Stimulated activated CD8-positive, alpha-beta memory T cell treated with anti-CD3 and anti-CD28 coated beads, Interleukin-15, amount 100 ng/mL, for 1 hour (primary cell): ENCODE measurements around the gene KIF17.
"Not testable (repeated sequence)": the region's sequence is repeated elsewhere in the genome, so short reads cannot be mapped to it uniquely, and the experiment has no call there.

Experiments used
- DNase-seq: peaks from one replicate; pipeline ENCODE4 v3.0.0-alpha.2; 2020; ENCODE audit warnings: low read depth

The KIF17 gene

DNA sequence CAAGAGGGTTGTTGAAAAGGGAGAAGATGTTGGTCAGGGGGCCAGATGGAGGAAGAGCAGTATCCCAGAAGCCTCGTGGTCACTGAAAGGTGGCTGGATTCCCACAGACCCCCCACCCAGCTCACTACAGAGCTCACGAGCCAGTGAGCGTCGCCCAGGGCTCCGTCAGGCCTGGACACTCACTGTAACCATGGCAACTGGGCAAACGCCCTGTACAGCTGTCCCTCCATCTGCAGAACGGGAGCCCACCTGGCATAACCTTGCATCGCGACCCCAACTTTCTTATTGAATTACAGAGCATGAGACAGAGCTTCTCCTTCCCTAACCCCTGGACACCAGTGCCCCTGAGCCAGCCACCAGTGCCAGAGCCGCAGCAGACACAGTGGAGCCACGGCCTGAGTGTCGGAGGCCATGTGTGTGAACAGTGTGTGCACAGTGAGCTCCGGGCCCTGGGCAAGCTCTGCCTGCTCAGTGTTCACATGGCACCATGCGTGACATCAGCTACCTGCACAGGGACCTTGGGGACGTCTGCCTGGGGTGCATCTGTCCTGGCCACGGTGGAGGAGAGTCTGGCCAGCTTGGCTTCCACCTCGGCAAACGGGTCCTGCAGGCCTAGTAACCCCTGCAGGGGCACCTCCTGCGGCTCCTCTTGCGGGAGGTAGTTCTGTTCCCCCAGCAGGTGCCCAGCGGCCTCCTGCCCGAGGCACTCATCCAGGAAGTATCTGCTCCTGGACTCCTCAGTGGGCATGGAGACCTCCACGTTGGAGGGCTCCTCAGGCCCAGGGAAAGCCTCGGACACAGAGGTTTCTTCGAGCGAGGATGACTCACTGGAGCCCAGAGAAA, 30.7 kb downstream of the KIF17 start:
- DNase-seq = no peak

DNA sequence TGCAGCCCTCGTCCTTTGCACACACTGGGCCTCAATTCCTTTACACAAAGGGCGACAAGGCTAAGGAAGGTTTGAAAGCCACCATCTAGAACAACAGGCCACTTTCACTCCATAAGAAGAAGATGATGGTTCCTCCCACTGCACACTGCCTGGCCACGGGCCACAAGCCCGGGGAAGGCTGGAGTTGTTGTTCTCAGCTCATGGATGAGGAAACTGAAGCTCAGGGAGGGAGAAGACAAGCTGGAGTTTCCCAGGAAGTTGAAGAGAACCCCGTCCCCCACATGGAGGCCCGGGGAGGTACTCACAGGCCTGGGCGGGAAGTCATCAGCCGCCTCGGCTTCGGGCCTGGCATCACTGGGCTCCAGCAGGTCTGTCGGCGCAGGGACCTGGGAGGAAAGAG, 32.1 kb downstream of the KIF17 start:
- DNase-seq = no peak

DNA sequence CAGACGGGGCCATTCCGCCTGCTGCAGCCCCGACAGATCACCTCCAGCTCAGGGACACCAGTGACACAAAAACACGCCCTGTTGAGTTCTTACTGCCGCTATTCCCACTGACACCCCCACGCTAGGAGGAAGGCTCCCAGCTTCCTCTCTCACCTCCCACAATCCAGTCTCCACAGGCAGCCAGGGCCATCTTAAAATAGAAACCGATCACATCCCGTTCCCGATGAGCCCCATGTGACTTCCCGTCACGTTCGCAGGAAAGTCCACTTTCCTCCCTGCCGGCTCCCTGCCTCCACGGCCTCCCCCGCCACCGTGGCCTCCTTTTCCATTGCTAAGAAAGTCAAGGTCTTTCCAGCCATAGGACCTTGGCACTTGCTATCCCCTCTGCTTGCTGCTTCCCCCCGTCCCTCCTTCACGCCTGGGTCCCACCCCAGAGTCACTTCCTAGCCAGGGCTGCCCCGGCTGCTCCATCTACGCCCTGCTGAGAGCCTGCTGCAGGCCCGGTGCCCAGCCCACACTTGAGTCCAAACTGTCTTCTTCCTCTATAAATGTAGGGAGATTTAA, 32.6 kb downstream of the KIF17 start:
- no peak for DNase-seq

DNA sequence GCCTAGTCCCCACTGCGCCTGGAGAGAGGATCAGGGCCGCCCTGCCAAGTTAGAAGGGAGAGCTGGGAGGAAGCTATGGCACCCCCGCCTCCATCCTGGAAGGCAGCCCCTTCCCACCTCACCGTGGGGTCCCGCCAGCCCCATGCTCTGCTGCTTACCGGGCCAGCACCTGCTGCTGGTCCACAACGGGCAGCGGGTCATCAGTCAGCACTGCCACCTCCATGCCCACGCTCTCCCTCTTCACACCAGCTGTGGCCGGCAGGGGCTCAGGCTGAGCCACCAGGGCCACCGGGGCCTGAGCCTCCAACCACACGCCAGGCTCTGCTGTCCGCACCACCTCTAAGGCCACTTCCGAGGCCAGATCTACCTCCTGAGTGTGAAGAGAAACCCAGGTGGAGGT, 33.2 kb downstream of the KIF17 start:
- DNase-seq = no peak

DNA sequence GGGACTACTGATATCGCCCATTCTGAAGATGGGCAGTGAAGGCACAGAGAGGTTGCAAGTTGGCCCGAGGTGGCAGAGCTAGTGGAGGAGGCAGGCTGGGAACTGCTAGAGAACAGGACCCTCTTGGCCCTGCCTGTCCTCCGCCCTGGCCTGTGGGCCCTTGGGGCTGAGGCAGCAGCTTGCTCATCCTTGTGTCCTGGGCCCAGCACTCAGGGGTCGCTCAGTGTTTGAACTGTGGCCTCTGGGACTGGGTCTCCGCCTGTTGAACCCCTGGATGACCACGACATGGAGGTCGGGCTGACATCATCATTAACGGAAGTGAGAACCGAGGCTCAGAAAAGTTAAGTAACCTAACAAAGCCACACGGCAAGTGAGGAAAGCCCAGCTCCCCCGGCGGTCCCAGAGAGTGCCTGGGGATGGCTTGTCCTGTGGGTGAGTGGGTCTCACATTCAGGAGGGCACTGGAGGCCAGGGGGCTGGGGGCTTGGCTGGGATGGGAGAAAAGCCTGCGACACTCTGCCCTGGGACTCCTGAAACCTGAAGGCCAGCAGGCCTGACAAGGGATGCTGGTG, 33.7 kb downstream of the KIF17 start:
- DNase-seq = no peak

DNA sequence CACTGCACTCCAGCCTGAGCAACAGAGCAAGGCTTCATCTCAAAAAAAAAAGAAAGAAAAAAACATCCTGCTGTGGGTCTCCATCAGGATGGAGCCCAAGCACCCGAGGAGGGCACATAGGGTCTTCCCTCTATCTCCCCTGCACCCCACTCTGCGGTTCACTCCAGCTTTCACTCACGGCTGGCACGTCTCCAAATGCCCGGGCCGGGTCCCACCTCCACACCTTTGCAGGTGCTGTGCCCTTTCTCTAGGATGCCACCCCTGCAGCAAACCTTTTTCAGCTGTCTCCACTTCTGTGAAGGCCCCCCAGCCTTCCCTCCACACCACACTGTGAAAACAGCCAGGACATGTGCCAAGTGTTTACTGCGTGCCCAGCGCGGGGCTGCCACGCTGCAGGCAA, 34.2 kb downstream of the KIF17 start:
- DNase-seq = no peak

DNA sequence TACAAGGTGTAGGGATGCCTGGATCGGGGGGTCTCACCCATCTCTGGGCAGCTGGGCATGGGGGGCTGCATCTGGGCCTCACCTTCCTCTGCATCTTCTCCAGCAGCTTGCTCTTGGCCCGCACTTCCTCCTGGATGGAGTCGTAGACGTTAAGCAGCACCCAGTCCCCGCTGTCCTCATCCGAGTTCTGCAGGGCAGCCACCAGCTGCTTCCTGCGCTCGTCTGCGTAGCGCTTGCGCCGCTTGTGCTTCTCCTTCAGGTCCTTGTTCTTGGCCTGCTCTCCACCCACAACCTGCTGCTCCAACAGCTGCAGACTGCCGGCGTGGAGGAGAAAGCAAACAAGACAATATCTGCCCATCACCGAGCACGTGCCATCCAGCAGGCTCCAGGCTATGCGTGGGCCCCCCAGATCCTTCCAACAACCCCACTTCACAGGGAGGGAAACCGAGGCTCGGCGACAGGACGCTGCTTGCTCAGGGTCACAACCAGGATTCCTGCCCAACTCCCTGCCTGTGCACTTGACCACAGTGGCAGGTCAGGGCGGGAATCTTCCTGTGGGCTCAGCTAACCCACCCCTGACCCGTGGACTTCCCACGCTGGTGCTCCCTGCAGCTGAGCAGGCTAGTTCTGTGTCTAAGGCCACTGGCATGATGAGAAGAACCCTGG, 35.1 kb downstream of the KIF17 start:
- DNase-seq = no peak

DNA sequence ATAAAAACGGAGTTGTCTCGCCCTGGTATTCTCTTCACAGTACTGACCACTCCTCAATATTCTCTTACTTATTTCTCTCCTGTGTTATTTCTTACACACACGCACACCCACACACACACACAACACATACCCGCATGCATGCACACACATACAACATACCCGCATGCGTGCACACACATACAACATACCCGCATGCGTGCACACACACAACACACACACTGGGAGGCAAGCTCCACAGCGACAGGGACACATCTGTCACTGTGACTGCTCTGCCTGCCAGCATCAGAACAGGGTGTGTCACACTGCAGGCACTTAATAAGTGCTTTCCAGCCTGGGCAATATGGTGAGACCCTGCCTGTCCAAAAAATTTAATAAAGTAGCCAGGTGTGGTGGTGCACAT, 35.8 kb downstream of the KIF17 start:
- no peak for DNase-seq

DNA sequence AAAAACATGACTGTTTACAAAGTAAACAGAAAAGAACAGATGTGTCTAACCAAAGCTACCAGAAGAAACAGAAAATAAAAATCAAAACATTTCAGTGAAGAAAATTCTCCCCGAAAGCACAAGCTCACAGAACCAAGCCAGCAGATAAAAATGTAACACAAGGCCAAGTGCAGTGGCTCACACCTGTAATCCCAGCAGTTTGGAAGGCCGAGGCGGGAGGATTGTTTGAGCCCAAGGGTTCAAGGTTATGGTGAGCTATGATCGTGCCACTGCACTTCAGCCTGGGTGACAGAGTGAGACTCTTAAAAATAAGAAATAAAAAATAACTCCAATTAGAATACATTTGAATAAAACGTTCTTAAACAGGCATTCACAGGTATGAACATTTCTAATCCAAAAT, 37.5 kb downstream of the KIF17 start:
- DNase-seq = no peak

DNA sequence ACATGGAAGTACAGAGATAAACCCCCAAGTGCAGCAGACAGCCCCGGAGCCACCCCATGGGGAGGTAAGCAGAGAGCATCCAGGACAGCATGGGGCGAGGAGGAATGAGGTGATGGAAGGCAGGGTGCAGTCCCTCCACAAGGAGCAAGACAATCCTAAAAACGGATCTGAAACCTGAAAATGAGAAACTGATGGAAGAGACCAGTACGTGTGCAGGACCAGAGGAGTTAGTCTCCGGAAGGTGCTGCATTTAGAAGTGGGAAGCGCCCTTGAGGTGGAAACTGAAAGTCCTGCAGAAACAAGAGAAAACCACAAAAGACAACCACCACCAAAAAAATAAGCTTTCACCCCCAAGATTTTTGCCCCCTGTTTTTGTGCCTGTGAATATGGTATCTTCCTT, 39.2 kb downstream of the KIF17 start:
- DNase-seq = no peak

DNA sequence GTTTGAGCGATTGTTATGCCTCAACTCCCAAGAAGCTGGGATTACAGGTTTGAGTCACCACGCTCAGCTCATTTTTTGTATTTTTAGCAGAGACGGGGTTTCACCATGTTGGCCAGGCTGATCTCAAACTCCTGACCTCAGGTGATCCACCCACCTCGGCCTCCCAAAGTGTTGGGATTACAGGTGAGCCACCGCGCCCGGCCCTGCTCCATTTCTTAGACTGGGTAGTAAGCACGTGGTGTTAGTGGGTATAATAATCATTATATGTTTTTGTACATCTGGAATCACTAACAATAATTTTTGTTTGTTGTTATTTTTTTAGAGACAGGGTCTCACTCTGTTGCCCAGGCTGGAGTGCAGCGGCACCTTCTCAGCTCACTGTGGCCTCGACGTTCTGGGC, 44.2 kb downstream of the KIF17 start:
- not testable (repeated sequence) for DNase-seq

DNA sequence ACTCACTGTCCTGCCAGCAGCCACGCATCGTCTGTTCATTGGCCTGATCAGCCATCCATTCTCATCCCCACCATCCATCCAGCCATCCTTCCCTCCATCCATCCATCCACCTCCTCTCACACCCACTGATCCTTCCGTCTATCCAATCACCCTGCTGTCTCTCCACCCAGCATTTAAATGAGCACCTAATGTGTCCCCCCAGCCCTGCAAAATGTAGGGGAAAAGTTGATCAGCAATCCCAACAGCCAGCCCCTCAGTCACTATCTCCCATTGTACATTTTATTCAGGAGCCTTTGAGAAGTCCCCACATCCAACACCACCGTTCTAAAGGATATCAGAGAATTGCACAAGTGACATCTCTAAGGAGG, 45.6 kb downstream of the KIF17 start:
- no peak for DNase-seq

DNA sequence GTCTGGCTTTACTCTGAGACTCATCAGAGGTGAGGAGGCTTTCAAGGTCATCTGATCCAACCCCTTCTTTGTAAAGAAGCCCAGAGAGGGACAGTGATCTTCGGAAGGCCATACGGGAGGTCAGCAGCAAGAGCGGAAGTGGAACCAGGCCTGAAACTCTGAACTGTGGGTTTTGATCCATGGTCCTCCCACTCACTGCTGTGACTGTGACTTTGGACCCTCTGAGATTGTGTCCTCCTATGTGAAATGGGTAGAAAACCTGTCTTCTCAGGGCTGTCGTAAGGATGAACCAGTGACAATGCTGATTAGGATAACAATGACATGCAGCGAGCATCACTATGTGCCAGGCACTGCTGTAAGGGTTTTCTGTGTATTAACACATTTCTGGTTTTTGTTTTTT, 46.9 kb downstream of the KIF17 start:
- DNase-seq = no peak

DNA sequence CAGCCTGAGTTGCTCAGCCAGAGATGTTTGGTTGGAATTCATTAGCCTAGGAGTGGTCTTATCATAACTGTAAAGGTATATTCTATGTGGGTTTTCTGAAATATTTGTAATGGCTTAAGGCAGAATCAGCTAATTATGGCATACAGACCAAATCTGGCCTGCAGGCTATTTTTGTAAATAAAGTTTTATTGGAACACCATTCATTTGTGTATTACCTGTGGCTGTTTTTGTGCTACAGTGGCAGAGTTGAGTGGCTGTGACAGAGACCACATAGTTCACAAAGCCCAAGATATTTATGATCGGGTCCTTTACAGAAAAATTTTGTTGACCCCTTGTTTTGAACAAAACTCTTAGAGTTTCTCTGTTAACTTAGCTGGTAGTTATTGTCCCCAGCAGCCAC, 49.2 kb downstream of the KIF17 start:
- DNase-seq = no peak

DNA sequence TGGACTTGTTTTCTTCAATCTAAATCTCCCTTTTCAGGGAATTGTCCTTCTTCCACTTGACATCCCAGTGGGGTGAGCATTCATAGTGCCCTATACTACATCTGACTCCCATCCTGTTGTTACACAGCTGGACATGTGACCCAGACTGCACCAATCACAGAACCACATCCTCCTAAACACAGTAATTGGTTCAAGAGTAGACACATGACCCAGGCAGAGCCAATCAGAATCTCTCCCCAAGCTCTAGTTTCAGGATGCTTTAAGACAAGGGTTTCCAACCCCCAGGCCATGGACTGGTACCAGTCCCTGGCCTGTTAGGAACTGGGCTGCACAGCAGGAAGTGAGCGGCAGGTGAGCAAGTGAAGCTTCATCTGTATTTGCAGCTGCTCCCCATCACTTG, 51.0 kb downstream of the KIF17 start:
- DNase-seq = no peak

DNA sequence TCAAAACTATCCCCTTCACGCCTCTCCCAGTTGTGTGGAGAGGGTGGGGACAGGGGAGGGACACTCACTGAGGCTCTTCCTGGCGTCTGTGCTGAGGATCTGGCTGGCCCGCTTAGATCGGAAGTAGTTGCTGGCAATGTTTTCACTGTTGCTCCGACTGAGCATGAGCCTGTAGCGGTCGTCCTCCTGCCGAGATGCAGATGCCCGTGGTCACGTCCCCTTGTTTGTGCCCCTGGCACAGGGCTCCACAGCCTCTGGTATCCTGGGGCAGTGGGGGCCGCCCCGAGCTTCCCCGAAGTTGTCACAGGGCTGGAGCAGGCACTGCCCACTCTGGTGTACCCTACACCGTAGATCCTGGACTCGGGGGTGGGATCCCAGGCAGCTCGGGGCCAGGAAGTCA, 51.7 kb downstream of the KIF17 start:
- DNase-seq = no peak

DNA sequence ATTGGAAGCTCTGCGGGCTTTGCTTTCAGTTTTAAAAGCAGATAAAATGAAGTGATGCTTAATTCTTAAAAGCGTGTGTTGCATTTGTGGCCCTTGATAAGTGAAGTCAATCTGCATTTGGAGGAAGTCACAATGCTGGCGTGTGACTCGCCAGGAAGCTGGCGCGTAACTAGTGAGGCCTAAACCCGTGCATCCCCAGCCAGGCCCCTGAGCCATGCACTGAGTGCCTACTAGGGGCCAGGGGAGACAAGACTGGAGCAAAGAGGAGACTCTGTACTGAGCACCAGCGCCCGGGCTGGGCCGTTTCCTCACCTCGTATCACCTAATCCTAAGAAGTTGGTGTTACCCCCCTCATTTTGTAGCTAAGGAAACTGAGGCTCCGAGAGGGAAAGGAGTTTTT, 52.1 kb downstream of the KIF17 start:
- no peak for DNase-seq

DNA sequence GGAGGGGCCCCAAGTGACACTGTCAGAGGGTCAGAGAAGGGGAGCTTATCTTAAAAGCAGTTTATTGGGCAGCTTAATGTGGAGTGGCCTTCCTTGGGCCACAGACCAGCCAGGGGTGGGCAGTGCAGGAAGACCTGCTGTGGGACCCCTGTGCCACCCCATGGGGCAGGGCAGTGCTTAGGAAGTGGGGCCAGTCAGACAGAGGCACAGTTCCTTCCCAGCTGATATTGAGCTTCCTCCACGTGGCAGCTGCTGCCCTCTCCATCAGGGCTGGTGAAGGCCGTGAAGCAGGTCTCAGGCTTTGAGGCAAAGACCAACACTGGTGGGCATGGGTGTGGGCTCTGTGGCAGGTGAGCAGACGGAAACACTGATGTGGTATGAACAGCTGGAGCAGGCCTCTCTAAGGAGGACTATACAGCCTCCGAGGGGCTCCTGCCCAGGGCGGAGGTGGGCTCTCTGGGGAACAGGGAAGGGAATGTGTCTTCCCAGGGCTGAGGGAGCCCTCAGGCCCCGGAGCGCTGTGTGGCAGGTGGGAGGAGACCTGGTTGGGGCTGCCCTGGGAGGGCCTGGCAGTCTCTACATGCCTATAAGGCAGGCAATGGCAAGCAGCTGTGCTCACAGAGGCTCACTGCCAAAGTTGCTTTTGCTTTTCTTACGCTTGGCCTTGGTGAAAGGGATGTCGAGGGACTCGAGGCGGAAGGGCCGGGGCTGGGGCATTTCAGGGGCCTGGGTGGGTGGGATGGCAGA, 53.7 kb downstream of the KIF17 start:
- DNase-seq = no peak

DNA sequence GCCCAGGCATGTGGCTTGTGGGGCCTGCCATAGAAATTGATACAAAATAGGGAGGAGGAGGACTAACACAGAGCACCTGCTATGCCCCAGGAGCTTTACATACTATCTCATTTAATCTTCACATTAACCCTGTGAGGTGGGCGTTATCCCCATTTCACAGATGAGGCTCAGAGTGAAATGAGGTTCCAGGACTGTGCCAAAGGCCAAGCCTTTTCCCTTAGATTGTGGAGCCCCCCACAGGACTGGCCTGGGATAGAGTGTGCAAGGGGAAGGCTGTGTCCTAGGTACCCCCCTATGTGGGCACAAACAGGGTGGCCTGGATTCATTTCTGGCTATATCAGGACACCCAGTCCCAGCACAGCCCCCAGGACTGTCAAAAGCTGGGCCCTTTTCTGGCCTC, 54.4 kb downstream of the KIF17 start:
- DNase-seq = no peak

DNA sequence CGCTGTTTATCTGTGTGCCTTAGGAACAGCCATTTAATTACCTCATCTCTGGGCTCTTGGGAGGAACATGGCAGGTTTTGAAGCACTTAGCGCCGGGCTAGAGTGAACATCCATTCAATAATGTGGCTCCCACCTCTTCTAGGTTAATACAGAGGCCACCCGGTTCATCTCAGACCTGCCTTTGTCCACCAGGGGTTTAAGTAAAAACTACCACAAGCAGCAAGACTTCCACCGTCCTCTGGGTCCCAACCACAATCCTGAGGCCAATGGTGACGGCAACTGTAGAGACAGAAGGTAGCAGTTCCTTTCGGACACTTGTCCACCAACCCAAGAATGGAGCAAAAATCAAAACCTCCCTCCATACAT, 55.7 kb downstream of the KIF17 start:
- DNase-seq = no peak

DNA sequence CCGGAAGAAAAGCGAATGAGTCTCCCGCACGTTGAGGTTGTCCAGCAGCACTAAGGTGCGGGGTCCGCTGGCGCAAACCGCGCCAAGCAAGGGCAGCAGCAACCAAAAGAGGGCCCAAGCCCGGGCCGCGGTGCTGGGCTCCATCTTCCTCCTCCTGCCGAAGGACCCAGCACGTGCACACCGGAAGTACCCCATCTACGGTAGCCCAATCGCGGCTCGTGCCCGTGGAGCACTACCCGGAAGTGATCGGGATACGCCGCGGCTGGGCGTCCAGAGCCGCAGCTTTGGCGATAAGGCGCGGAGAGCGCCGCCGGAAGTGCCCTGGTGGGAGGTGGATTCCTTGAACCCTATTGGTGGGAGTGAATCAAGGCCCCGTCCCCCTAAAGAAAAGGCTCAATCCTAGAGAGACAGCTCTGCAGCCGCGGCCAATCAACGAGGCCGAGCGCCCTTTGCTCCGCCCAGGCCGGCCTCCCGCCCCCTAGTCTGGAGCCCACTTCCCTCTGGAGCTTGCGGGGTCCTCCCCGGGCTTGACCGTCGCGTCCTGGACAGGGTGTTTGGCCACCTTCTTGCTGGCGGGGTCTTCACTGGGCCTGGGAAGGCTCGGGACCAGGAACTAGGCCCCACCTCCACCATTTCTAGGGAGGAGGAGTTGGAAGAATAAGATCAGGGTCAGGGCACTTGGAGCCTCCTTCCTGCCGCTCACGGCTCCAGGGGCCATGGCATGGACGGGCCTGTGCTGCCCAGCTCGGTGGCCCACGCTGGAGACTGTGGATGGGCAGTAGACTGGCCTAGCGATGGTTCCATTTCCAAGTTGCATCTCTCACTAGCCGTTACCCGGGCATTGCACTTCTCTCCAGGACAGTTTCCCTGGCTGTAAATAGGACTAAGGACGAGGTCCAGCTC, 56.3 kb downstream of the KIF17 start, which contains the start of gene DDOST:
Gene DDOST, minus strand, starts transcription at position 163 of the 903 bp plus-strand sequence. Its CDS starts 19 bp downstream, at position 144.
- peak; percentile 82 for DNase-seq
